ENCODE measurements around the gene KATNAL2. TPM values are rescaled to one million over a fixed set of nuclear protein-coding genes. Genes with fewer than 3 reads are reported as not detected.

KATNAL2 gene
- total and polyA plus RNA-seq, 10 of the 15 experiments (the other 5 are each of a cell fraction or from before 2014, with no cell fraction given) = 0.20 to 2.4 (median 1.7) TPM

DNA sequence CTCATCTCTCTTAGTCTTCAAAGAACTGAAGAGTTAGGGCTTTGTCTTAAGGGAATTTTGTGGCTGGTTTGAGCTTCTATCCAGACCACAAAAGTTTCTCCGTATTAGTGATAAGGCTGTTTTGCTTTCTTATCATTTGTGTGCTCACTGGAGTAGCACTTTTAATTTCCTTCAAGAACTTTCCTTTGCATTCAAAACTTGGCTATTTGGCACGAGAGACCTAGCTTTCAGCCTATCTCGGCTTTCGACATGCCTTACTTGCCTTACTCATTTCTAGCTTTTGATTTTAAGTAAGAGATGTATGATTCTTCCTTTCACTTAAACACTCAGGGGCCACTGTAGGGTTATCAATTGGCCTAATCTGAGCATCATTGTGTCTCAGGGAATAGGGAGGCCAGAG is 203.0 kb downstream of the KATNAL2 start (continued):
- TF ChIP-seq, protein P1, sequence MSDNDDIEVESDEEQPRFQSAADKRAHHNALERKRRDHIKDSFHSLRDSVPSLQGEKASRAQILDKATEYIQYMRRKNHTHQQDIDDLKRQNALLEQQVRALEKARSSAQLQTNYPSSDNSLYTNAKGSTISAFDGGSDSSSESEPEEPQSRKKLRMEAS (IDR thresholded peaks at IDR 0.05; ENCODE audit: low read depth, low read length) = no peak
- TF ChIP-seq, protein P2, sequence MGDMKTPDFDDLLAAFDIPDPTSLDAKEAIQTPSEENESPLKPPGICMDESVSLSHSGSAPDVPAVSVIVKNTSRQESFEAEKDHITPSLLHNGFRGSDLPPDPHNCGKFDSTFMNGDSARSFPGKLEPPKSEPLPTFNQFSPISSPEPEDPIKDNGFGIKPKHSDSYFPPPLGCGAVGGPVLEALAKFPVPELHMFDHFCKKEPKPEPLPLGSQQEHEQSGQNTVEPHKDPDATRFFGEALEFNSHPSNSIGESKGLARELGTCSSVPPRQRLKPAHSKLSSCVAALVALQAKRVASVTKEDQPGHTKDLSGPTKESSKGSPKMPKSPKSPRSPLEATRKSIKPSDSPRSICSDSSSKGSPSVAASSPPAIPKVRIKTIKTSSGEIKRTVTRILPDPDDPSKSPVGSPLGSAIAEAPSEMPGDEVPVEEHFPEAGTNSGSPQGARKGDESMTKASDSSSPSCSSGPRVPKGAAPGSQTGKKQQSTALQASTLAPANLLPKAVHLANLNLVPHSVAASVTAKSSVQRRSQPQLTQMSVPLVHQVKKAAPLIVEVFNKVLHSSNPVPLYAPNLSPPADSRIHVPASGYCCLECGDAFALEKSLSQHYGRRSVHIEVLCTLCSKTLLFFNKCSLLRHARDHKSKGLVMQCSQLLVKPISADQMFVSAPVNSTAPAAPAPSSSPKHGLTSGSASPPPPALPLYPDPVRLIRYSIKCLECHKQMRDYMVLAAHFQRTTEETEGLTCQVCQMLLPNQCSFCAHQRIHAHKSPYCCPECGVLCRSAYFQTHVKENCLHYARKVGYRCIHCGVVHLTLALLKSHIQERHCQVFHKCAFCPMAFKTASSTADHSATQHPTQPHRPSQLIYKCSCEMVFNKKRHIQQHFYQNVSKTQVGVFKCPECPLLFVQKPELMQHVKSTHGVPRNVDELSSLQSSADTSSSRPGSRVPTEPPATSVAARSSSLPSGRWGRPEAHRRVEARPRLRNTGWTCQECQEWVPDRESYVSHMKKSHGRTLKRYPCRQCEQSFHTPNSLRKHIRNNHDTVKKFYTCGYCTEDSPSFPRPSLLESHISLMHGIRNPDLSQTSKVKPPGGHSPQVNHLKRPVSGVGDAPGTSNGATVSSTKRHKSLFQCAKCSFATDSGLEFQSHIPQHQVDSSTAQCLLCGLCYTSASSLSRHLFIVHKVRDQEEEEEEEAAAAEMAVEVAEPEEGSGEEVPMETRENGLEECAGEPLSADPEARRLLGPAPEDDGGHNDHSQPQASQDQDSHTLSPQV (IDR thresholded peaks at IDR 0.05) = no peak
- TF ChIP-seq ETV6 (conservative IDR thresholded peaks at IDR 0.05 in 1 of 2, IDR thresholded peaks at IDR 0.05 in 1 of 2; ENCODE audit: borderline replicate concordance in 1 of 2, low read depth in 1 of 2) = peak in 1 of 2 experiments; percentile 58; a peak in 1 of 4 replicates
- no peak for TF ChIP-seq TAF1 (IDR thresholded peaks at IDR 0.05; ENCODE audit: borderline replicate concordance, low read depth, low read length)
- peak; percentile 65; the same call in 1 of the 2 replicates for TF ChIP-seq NR2F1 (conservative IDR thresholded peaks at IDR 0.05)
- no peak for TF ChIP-seq TCF12 (IDR thresholded peaks at IDR 0.05; ENCODE audit: low read depth, low read length)
- peak; percentile 78; the same call in 1 of the 2 replicates for TF ChIP-seq ZBED1 (IDR thresholded peaks at IDR 0.05; ENCODE audit: borderline replicate concordance)
- peak; percentile 27 to 65; a peak in 2 of 4 replicates for TF ChIP-seq IKZF2 (IDR thresholded peaks at IDR 0.05)
- TF ChIP-seq, protein P3, sequence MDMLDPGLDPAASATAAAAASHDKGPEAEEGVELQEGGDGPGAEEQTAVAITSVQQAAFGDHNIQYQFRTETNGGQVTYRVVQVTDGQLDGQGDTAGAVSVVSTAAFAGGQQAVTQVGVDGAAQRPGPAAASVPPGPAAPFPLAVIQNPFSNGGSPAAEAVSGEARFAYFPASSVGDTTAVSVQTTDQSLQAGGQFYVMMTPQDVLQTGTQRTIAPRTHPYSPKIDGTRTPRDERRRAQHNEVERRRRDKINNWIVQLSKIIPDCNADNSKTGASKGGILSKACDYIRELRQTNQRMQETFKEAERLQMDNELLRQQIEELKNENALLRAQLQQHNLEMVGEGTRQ (IDR thresholded peaks at IDR 0.05; ENCODE audit: borderline replicate concordance, low read depth, low read length) = no peak
- TF ChIP-seq, protein P4, sequence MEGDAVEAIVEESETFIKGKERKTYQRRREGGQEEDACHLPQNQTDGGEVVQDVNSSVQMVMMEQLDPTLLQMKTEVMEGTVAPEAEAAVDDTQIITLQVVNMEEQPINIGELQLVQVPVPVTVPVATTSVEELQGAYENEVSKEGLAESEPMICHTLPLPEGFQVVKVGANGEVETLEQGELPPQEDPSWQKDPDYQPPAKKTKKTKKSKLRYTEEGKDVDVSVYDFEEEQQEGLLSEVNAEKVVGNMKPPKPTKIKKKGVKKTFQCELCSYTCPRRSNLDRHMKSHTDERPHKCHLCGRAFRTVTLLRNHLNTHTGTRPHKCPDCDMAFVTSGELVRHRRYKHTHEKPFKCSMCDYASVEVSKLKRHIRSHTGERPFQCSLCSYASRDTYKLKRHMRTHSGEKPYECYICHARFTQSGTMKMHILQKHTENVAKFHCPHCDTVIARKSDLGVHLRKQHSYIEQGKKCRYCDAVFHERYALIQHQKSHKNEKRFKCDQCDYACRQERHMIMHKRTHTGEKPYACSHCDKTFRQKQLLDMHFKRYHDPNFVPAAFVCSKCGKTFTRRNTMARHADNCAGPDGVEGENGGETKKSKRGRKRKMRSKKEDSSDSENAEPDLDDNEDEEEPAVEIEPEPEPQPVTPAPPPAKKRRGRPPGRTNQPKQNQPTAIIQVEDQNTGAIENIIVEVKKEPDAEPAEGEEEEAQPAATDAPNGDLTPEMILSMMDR (IDR thresholded peaks at IDR 0.05 in 2 of 3, conservative IDR thresholded peaks at IDR 0.05 in 1 of 3; ENCODE audit: control insufficient read depth in 2 of 3, extremely low read depth in 1 of 3, insufficient read depth in 1 of 3, low read depth in 3 of 3, low read length in 3 of 3) = no peak
- TF ChIP-seq HDGF (IDR thresholded peaks at IDR 0.05) = no peak
- peak; percentile 81 to 84; a peak in 3 of 4 replicates for TF ChIP-seq BHLHE40 (IDR thresholded peaks at IDR 0.05; ENCODE audit: borderline replicate concordance in 1 of 2, low read depth in 2 of 2, low read length in 1 of 2)
- TF ChIP-seq HDAC2 (IDR thresholded peaks at IDR 0.05) = no peak
- peak; percentile 58; the same call in 1 of the 2 replicates for TF ChIP-seq EED (IDR thresholded peaks at IDR 0.05; ENCODE audit: low read depth)
- no peak for TF ChIP-seq RCOR1 (conservative IDR thresholded peaks at IDR 0.05; ENCODE audit: low read depth, low read length)
- TF ChIP-seq, protein P5, sequence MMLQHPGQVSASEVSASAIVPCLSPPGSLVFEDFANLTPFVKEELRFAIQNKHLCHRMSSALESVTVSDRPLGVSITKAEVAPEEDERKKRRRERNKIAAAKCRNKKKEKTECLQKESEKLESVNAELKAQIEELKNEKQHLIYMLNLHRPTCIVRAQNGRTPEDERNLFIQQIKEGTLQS (IDR thresholded peaks at IDR 0.05; ENCODE audit: borderline replicate concordance, extremely low read depth, low read depth, low read length) = no peak
- TF ChIP-seq RUNX3 (IDR thresholded peaks at IDR 0.05; ENCODE audit: low read length) = peak; percentile 94
- TF ChIP-seq CHD1 (IDR thresholded peaks at IDR 0.05; ENCODE audit: low read depth, low read length) = no peak
- TF ChIP-seq, protein P6, sequence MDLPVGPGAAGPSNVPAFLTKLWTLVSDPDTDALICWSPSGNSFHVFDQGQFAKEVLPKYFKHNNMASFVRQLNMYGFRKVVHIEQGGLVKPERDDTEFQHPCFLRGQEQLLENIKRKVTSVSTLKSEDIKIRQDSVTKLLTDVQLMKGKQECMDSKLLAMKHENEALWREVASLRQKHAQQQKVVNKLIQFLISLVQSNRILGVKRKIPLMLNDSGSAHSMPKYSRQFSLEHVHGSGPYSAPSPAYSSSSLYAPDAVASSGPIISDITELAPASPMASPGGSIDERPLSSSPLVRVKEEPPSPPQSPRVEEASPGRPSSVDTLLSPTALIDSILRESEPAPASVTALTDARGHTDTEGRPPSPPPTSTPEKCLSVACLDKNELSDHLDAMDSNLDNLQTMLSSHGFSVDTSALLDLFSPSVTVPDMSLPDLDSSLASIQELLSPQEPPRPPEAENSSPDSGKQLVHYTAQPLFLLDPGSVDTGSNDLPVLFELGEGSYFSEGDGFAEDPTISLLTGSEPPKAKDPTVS (IDR thresholded peaks at IDR 0.05; ENCODE audit: low read depth, low read length) = no peak
- TF ChIP-seq FOXM1 (IDR thresholded peaks at IDR 0.05; ENCODE audit: low read depth, low read length) = peak; percentile 91
- TF ChIP-seq SIN3A (IDR thresholded peaks at IDR 0.05; ENCODE audit: low read depth, low read length) = no peak
- TF ChIP-seq RB1 (IDR thresholded peaks at IDR 0.05; ENCODE audit: borderline replicate concordance) = no peak
- TF ChIP-seq ATF7 (IDR thresholded peaks at IDR 0.05; ENCODE audit: low read depth) = no peak
